Loucy (cell line): Measurements from ENCODE around the gene TPI1.

Experiments used
- EZH2phosphoT487 ChIP-seq: fragments of 200-600 bp; IDR thresholded peaks from 2 replicates; pipeline ENCODE4 v1.6.1; 2018; ENCODE audit warnings: antibody characterized with exemption, mild to moderate bottlenecking, moderate library complexity, borderline replicate concordance
- TF ChIP-seq, protein P1 (sequence below): fragments of 200-600 bp; sonication (generic); conservative IDR thresholded peaks from 2 replicates; pipeline ENCODE4 v1.5.1; 2014; ENCODE audit warnings: mild to moderate bottlenecking, antibody characterized with exemption, low read length

DNA sequence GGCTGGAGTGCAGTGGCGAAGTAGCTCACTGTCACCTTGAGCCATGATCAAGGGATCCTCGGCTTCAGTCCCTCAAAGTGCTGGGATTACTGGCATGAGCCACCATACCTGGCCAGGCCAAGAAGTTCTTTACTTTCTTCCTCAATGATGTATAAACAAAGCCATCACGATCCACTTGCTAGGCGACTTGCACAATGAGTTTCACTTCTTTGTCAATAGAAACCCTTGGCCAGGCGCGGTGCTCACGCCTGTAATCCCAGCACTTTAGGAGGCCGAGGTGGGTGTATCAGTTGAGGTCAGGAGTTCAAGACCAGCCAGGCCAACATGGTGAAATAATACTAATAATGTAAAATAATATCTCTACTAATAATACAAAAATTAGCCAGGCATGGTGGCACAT lies 20.1 kb downstream of the TPI1 start:
- TF ChIP-seq, protein P1, sequence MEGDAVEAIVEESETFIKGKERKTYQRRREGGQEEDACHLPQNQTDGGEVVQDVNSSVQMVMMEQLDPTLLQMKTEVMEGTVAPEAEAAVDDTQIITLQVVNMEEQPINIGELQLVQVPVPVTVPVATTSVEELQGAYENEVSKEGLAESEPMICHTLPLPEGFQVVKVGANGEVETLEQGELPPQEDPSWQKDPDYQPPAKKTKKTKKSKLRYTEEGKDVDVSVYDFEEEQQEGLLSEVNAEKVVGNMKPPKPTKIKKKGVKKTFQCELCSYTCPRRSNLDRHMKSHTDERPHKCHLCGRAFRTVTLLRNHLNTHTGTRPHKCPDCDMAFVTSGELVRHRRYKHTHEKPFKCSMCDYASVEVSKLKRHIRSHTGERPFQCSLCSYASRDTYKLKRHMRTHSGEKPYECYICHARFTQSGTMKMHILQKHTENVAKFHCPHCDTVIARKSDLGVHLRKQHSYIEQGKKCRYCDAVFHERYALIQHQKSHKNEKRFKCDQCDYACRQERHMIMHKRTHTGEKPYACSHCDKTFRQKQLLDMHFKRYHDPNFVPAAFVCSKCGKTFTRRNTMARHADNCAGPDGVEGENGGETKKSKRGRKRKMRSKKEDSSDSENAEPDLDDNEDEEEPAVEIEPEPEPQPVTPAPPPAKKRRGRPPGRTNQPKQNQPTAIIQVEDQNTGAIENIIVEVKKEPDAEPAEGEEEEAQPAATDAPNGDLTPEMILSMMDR: no peak
- TF ChIP-seq EZH2phosphoT487: no peak
